ENCODE results near the gene SIX3.

Gene SIX3

GRCh38 chr2:44933434-44933951 is 8.0 kb upstream of the SIX3 start:
- DNase-seq (ENCODE audit: low spot score) = peak; percentile 23
- in situ Hi-C loops (cut with MboI; ENCODE audit: low pct_unique_long_range_greater_than_20kb, low sequenced_read_pairs, unreplicated experiment) = loop anchor here (25.0 kb wide), 1 partner anchor 846 kb away; no protein-coding TSS in a partner anchor
- TF ChIP-seq, protein P1, sequence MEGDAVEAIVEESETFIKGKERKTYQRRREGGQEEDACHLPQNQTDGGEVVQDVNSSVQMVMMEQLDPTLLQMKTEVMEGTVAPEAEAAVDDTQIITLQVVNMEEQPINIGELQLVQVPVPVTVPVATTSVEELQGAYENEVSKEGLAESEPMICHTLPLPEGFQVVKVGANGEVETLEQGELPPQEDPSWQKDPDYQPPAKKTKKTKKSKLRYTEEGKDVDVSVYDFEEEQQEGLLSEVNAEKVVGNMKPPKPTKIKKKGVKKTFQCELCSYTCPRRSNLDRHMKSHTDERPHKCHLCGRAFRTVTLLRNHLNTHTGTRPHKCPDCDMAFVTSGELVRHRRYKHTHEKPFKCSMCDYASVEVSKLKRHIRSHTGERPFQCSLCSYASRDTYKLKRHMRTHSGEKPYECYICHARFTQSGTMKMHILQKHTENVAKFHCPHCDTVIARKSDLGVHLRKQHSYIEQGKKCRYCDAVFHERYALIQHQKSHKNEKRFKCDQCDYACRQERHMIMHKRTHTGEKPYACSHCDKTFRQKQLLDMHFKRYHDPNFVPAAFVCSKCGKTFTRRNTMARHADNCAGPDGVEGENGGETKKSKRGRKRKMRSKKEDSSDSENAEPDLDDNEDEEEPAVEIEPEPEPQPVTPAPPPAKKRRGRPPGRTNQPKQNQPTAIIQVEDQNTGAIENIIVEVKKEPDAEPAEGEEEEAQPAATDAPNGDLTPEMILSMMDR (IDR thresholded peaks at IDR 0.05; ENCODE audit: extremely low read depth, insufficient read depth, missing control alignments) = no peak

DNA sequence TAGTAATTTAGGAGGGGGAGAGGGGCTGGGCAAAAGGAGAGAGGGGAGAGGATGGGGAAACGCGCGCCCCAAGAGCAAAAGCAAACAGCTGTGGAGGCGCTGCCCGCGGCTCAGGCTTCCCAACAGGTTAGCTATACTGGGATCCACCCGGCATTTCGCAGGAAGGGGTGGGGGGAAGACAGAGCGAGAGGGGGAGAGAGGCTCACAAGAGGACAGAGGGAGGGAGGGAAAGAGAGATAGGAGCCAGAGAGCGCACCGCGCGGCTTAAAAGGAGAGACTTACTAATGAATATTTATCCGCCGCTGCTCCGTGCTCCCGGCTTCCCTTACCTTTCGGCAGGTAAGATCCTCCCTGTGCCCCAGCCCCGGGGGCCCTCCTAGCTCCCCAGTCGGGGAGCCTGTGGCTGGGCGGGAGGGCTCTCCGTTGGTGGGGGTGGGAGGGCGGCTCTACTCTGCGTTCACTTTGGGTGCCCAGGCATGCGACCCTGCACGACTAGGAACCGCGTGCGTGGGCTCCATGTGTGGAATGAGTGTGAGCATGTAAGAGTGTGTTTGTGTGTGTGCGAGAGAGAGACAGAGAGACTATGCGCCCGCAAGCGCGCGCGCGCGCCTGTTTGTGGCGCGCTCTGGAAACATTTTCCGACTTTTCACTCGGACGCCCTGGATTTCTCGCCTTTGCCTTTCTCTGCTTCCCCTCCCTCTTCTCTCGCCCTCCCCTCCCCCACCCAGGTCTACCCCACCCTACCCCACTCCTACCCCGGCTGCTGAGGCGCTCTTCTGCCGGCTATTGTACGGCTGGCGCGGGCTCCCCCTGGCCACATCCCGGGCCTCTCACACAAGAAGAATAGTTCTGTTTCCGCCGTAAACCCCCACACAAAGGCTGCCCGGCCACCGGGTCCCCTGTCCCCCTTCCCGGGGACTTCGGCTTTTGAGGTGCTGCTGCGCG is 7.2 kb upstream of the SIX3 start:
- in situ Hi-C loops (cut with MboI; ENCODE audit: low pct_unique_long_range_greater_than_20kb, low sequenced_read_pairs, unreplicated experiment) = loop anchor here (25.0 kb wide), 1 partner anchor 847 kb away; no protein-coding TSS in a partner anchor
- peak; percentile 38 for DNase-seq (ENCODE audit: low spot score)

GRCh38 chr2:44934983-44935728 is 6.3 kb upstream of the SIX3 start:
- peak; percentile 43 for DNase-seq (ENCODE audit: low spot score)
- in situ Hi-C loops (cut with MboI; ENCODE audit: low pct_unique_long_range_greater_than_20kb, low sequenced_read_pairs, unreplicated experiment) = loop anchor here (25.0 kb wide), 1 partner anchor 848 kb away; no protein-coding TSS in a partner anchor
- TF ChIP-seq, protein P1 (IDR thresholded peaks at IDR 0.05; ENCODE audit: extremely low read depth, insufficient read depth, missing control alignments) = no peak

More for the DNA sequence above, 7.2 kb upstream of the SIX3 start:
- TF ChIP-seq, protein P1 (IDR thresholded peaks at IDR 0.05; ENCODE audit: extremely low read depth, insufficient read depth, missing control alignments) = no peak

DNA sequence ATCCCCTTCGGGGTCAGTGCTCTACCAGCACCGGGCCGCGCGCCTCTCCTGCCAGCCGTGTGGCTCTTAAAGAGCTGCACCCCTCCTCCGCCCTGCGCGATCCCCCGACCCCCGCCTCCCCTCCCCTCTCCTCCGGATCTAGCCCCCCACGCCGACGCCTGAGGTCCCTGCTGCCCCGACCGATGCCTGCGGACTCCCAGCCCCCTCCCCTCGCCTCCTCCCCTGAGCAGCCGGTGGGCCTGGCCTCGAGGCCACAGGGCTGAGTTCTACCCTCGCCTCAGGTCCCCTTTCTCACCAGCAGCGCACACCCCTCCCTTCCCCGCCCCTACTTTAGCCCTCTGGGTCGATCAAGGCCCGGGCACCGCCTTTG is 5.8 kb upstream of the SIX3 start:
- DNase-seq (ENCODE audit: low spot score) = no peak
- in situ Hi-C loops (cut with MboI; ENCODE audit: low pct_unique_long_range_greater_than_20kb, low sequenced_read_pairs, unreplicated experiment) = loop anchor here (25.0 kb wide), 1 partner anchor 848 kb away; no protein-coding TSS in a partner anchor
- TF ChIP-seq, protein P1 (IDR thresholded peaks at IDR 0.05; ENCODE audit: extremely low read depth, insufficient read depth, missing control alignments) = no peak

- TF ChIP-seq, protein P1 (IDR thresholded peaks at IDR 0.05; ENCODE audit: extremely low read depth, insufficient read depth, missing control alignments) = no peak
- DNase-seq (ENCODE audit: low spot score) = no peak
- in situ Hi-C loops (cut with MboI; ENCODE audit: low pct_unique_long_range_greater_than_20kb, low sequenced_read_pairs, unreplicated experiment) = loop anchor here (25.0 kb wide), 1 partner anchor 849 kb away; no protein-coding TSS in a partner anchor
Observed at GRCh38 chr2:44936275-44936674, 5.2 kb upstream of the SIX3 start.
